HepG2 (cell line): Measurements from ENCODE around the gene EDC3. TPM values are rescaled to one million over a fixed set of nuclear protein-coding genes. Genes with fewer than 3 reads are reported as not detected.
A peak's percentile ranks its signal among the peaks of the same experiment; 100 is the strongest.

ENCODE experiments used
- ARNT ChIP-seq: fragments of 450-650 bp; IDR thresholded peaks from 2 replicates; pipeline ENCODE4 v1.6.1; 2017
- FOXP4 ChIP-seq: sonication (generic); formaldehyde crosslinking; IDR thresholded peaks from 2 replicates; pipeline ENCODE4 v1.4.0; 2020; ENCODE audit warnings: missing genetic modification reagents
- HOXA7 ChIP-seq: sonication (generic); formaldehyde crosslinking; IDR thresholded peaks from 2 replicates; pipeline ENCODE4 v1.8.1; 2022; ENCODE audit warnings: mild to moderate bottlenecking, missing genetic modification reagents, moderate library complexity
- JUND ChIP-seq: sonication (generic); formaldehyde crosslinking; IDR thresholded peaks from 2 replicates; pipeline ENCODE4 v1.8.0; 2022; ENCODE audit warnings: mild to moderate bottlenecking, missing genetic modification reagents
- KAT2B ChIP-seq: fragments of 150-350 bp; IDR thresholded peaks from 2 replicates; pipeline ENCODE4 v1.6.1; 2014; ENCODE audit warnings: low read depth, low read length, borderline replicate concordance
- KDM3A ChIP-seq: IDR thresholded peaks from 2 replicates; pipeline ENCODE4 v1.6.1; 2018; ENCODE audit warnings: low read depth, missing compliant biosample characterization
- RARG ChIP-seq: sonication (generic); formaldehyde crosslinking; IDR thresholded peaks from 2 replicates; pipeline ENCODE4 v1.4.0; 2020; ENCODE audit warnings: low read depth, mild to moderate bottlenecking, missing genetic modification reagents
- REPIN1 ChIP-seq: sonication (generic); formaldehyde crosslinking; IDR thresholded peaks from 2 replicates; pipeline ENCODE4 v1.8.0; 2022; ENCODE audit warnings: missing genetic modification reagents, low read depth, mild to moderate bottlenecking, borderline replicate concordance
- SAP130 ChIP-seq: IDR thresholded peaks from 2 replicates; pipeline ENCODE4 v1.6.1; 2016; ENCODE audit warnings: low read depth
- SETDB1 ChIP-seq: sonication (generic); formaldehyde crosslinking; IDR thresholded peaks from 2 replicates; pipeline ENCODE4 v1.5.1; 2020; ENCODE audit warnings: missing genetic modification reagents, mild to moderate bottlenecking, borderline replicate concordance
- SIN3B ChIP-seq: fragments of 150-350 bp; IDR thresholded peaks from 2 replicates; pipeline ENCODE4 v1.6.1; 2014; ENCODE audit warnings: low read length
- SP5 ChIP-seq: IDR thresholded peaks from 2 replicates; pipeline ENCODE4 v1.6.1; 2016; ENCODE audit warnings: low read depth, borderline replicate concordance
- TBX2 ChIP-seq: sonication (generic); formaldehyde crosslinking; IDR thresholded peaks from 2 replicates; pipeline ENCODE4 v1.5.0; 2020; ENCODE audit warnings: missing genetic modification reagents, mild to moderate bottlenecking, borderline replicate concordance
- ZBTB37 ChIP-seq: sonication (generic); formaldehyde crosslinking; IDR thresholded peaks from 2 replicates; pipeline ENCODE4 v1.4.0; 2020; ENCODE audit warnings: mild to moderate bottlenecking, missing genetic modification reagents
- ZHX2 ChIP-seq, 2 experiments: sonication (generic) in 1 of 2; formaldehyde crosslinking in 1 of 2; IDR thresholded peaks; 2 replicates each; pipeline versions ENCODE4 v1.6.1 to v1.9.0; 2014 to 2022; ENCODE audit warnings: antibody characterized with exemption in 1 of 2, borderline replicate concordance in 1 of 2, inconsistent platforms in 1 of 2, low read depth in 1 of 2, missing genetic modification reagents in 1 of 2
- ZNF563 ChIP-seq: sonication (generic); formaldehyde crosslinking; IDR thresholded peaks from 2 replicates; pipeline ENCODE4 v1.8.0; 2022; ENCODE audit warnings: mild to moderate bottlenecking, moderate library complexity, missing genetic modification reagents
- ZNF788 ChIP-seq: sonication (generic); formaldehyde crosslinking; IDR thresholded peaks from 2 replicates; pipeline ENCODE4 v1.5.0; 2020; ENCODE audit warnings: mild to moderate bottlenecking, missing genetic modification reagents, borderline replicate concordance
- polyA plus RNA-seq, 8 experiments: library from polyadenylated mRNA; depleted of rRNA in 3 of 8; stranded (reverse) in 7 of 8; unstranded in 1 of 8; fragments of >200 nt; fragmentation: Illumina TruSeq in 4 of 8; extraction: Trizol in 4 of 8; gene quantifications; 2 replicates each; pipeline versions ENCODE4 v1.2.1 to v1.2.3, GENCODE V29; 2011 to 2016; ENCODE audit warnings: low read depth in 4 of 8, missing spikeins in 1 of 8, mixed read lengths in 1 of 8; ENCODE audit not compliant: insufficient read depth in 1 of 8
- total RNA-seq, 5 experiments: library from RNA; depleted of rRNA; stranded (reverse); fragments of >200 nt; fragmentation: Illumina TruSeq; extraction: Trizol; gene quantifications; 2 replicates each; pipeline ENCODE4 v1.2.3, GENCODE V29; 2016; ENCODE audit warnings: low read depth in 1 of 5

Gene EDC3
- total and polyA plus RNA-seq, 2 of the 13 experiments (the other 11 are each of a cell fraction or from before 2014, with no cell fraction given), result 17.4 to 32.0 TPM

- TF ChIP-seq KAT2B (no peak), FOXP4 (CRISPR knock-in tag) (peak; percentile 22; the same call in 1 of the 2 replicates), REPIN1 (CRISPR knock-in tag) (peak; percentile 24; the same call in 1 of the 2 replicates), KDM3A (CRISPR knock-in tag) (peak; percentile 78; the same call in 1 of the 2 replicates), ZHX2 (IDR thresholded peaks at IDR 0.05; ENCODE audit: low read depth) (no peak), ZHX2 (CRISPR knock-in tag; IDR thresholded peaks at IDR 0.05; ENCODE audit: borderline replicate concordance) (no peak), SP5 (CRISPR knock-in tag) (peak; percentile 88), SETDB1 (CRISPR knock-in tag) (no peak), RARG (CRISPR knock-in tag) (no peak), ZBTB37 (0 out of 2 replicates have a peak, but pooled peaks have one; percentile 49), ZNF563 (CRISPR knock-in tag) (peak; percentile 17; the same call in 1 of the 2 replicates), HOXA7 (CRISPR knock-in tag) (no peak), SIN3B (no peak), SAP130 (CRISPR knock-in tag) (peak; percentile 59), ZNF788 (CRISPR knock-in tag) (no peak), JUND (no peak), ARNT (peak; percentile 96), TBX2 (peak; percentile 33; the same call in 1 of the 2 replicates)
Measured at GRCh38 chr15:74725845-74726773, 30.3 kb upstream of the EDC3 start (continued).
